Fibroblast of lung (primary cell): ENCODE measurements around the gene ROBO3. TPM values are rescaled to one million over a fixed set of nuclear protein-coding genes. Genes with fewer than 3 reads are reported as not detected.

ENCODE experiments used
- DNase-seq, 2 donors: peaks; one replicate each; pipeline versions ENCODE4 v3.0.0 to v3.0.0-alpha.2; 2010; ENCODE audit warnings: low read depth in 2 of 2
- H2AFZ ChIP-seq: 2 replicates; pipeline ENCODE4 v1.5.1; 2012; ENCODE audit warnings: low read length, control low read depth, inconsistent platforms
- H3K27ac ChIP-seq: 2 replicates; pipeline ENCODE4 v1.5.1; 2011; ENCODE audit warnings: low read length, control low read depth; ENCODE audit not compliant: insufficient read depth
- H3K27me3 ChIP-seq: 2 replicates; pipeline ENCODE4 v1.5.1; 2011; ENCODE audit warnings: mild to moderate bottlenecking, low read length; ENCODE audit not compliant: control insufficient read depth, insufficient read depth
- H3K36me3 ChIP-seq: 2 replicates; pipeline ENCODE4 v1.5.1; 2011; ENCODE audit warnings: low read length; ENCODE audit not compliant: control insufficient read depth, insufficient read depth
- H3K4me1 ChIP-seq: 2 replicates; pipeline ENCODE4 v1.5.1; 2011; ENCODE audit warnings: low read length; ENCODE audit not compliant: control insufficient read depth, insufficient read depth; ENCODE audit errors: extremely low read depth
- H3K4me2 ChIP-seq: 2 replicates; pipeline ENCODE4 v1.5.1; 2011; ENCODE audit warnings: low read length, control low read depth; ENCODE audit not compliant: insufficient read depth; ENCODE audit errors: extremely low read depth
- H3K4me3 ChIP-seq, 4 experiments: fragments of 200-600 bp in 1 of 4; sonication (generic) in 1 of 4; replicated peaks in 1 of 4; 2 replicates each; pipeline ENCODE4 v1.5.1; 2011 to 2016; ENCODE audit warnings: low read length in 4 of 4, low read depth in 3 of 4, mild to moderate bottlenecking in 3 of 4, control low read depth in 2 of 4, inconsistent platforms in 1 of 4, mixed read lengths in 1 of 4; ENCODE audit not compliant: insufficient read depth in 1 of 4; ENCODE audit errors: control extremely low read depth in 1 of 4
- H3K79me2 ChIP-seq: 2 replicates; pipeline ENCODE4 v1.5.1; 2012; ENCODE audit warnings: mild to moderate bottlenecking, low read length, inconsistent platforms; ENCODE audit not compliant: control insufficient read depth, insufficient read depth
- H3K9ac ChIP-seq: 2 replicates; pipeline ENCODE4 v1.5.1; 2011; ENCODE audit warnings: mild to moderate bottlenecking, low read length, control low read depth; ENCODE audit not compliant: insufficient read depth
- H3K9me3 ChIP-seq: 2 replicates; pipeline ENCODE4 v1.5.1; 2012; ENCODE audit warnings: low read depth, low read length; ENCODE audit not compliant: control insufficient read depth, insufficient read depth
- H4K20me1 ChIP-seq: 2 replicates; pipeline ENCODE4 v1.5.1; 2011; ENCODE audit warnings: low read length; ENCODE audit not compliant: control insufficient read depth, insufficient read depth; ENCODE audit errors: extremely low read depth
- CTCF ChIP-seq, 2 donors: IDR thresholded peaks in 1 of 2; conservative IDR thresholded peaks in 1 of 2; 1 replicate in 1 of 2; 2 replicates in 1 of 2; pipeline ENCODE4 v1.5.1; 2011 to 2012; ENCODE audit warnings: low read length in 2 of 2, control low read depth in 1 of 2, inconsistent platforms in 1 of 2, low read depth in 1 of 2, mild to moderate bottlenecking in 1 of 2
- EZH2 ChIP-seq: IDR thresholded peaks from 2 replicates; pipeline ENCODE4 v1.5.1; 2012; ENCODE audit warnings: low read length, control low read depth, mild to moderate bottlenecking; ENCODE audit errors: missing control alignments
- polyA plus RNA-seq, 2 donors: library from polyadenylated mRNA; depleted of rRNA in 1 of 2; stranded (reverse) in 1 of 2; unstranded in 1 of 2; fragments of >200 nt; gene quantifications; 2 replicates each; pipeline ENCODE4 v1.2.1, GENCODE V29; 2011 to 2012; ENCODE audit warnings: missing spikeins in 1 of 2
- total RNA-seq: library from RNA; depleted of rRNA; stranded (reverse); fragments of >200 nt; gene quantifications from 2 replicates; pipeline ENCODE4 v1.2.1, GENCODE V29; 2014

ROBO3 gene
- total and polyA plus RNA-seq, 2 donors (not counting 1 experiment from before 2014, with no cell fraction given), result 7.2 to 25.4 TPM

GRCh38 chr11:124864176-124864891 lies 898 bp upstream of the ROBO3 start:
- no peak overlapping the region for H3K27ac ChIP-seq
- no peak overlapping the region for H2AFZ ChIP-seq
- peak overlapping the region; percentile 15 for H3K4me2 ChIP-seq
- peaks cover 2% of the 10 kb centered on the region for H3K4me1 ChIP-seq
- no peak overlapping the region for H3K4me3 ChIP-seq
- H4K20me1 ChIP-seq, result no peaks in the 10 kb centered on the region
- TF ChIP-seq EZH2 (no peak), CTCF (conservative IDR thresholded peaks at IDR 0.05 in 1 of 2, IDR thresholded peaks at IDR 0.05 in 1 of 2; ENCODE audit: low read depth in 1 of 2, low read length in 2 of 2) (no peak)
- no peak for DNase-seq
- no peaks in the 10 kb centered on the region for H3K36me3 ChIP-seq
- peaks cover 76% of the 10 kb centered on the region for H3K27me3 ChIP-seq
- no peak overlapping the region for H3K9ac ChIP-seq
- no peaks in the 10 kb centered on the region for H3K79me2 ChIP-seq
- no peaks in the 10 kb centered on the region for H3K9me3 ChIP-seq

- no peak overlapping the region for H3K9ac ChIP-seq
- no peaks in the 10 kb centered on the region for H3K9me3 ChIP-seq
- no peaks in the 10 kb centered on the region for H4K20me1 ChIP-seq
- H3K79me2 ChIP-seq, result no peaks in the 10 kb centered on the region
- H3K27me3 ChIP-seq, result peaks cover 82% of the 10 kb centered on the region
- no peak for TF ChIP-seq CTCF (conservative IDR thresholded peaks at IDR 0.05 in 1 of 2, IDR thresholded peaks at IDR 0.05 in 1 of 2; ENCODE audit: low read depth in 1 of 2, low read length in 2 of 2)
- no peak for TF ChIP-seq EZH2
- H3K36me3 ChIP-seq, result no peaks in the 10 kb centered on the region
- H2AFZ ChIP-seq, result no peak overlapping the region
- H3K4me3 ChIP-seq, result no peak overlapping the region
- peak overlapping the region; percentile 15 for H3K4me2 ChIP-seq
- DNase-seq, result no peak
- no peak overlapping the region for H3K27ac ChIP-seq
- H3K4me1 ChIP-seq, result peaks cover 2% of the 10 kb centered on the region
Observed at GRCh38 chr11:124864892-124865180, 396 bp upstream of the ROBO3 start.

DNA sequence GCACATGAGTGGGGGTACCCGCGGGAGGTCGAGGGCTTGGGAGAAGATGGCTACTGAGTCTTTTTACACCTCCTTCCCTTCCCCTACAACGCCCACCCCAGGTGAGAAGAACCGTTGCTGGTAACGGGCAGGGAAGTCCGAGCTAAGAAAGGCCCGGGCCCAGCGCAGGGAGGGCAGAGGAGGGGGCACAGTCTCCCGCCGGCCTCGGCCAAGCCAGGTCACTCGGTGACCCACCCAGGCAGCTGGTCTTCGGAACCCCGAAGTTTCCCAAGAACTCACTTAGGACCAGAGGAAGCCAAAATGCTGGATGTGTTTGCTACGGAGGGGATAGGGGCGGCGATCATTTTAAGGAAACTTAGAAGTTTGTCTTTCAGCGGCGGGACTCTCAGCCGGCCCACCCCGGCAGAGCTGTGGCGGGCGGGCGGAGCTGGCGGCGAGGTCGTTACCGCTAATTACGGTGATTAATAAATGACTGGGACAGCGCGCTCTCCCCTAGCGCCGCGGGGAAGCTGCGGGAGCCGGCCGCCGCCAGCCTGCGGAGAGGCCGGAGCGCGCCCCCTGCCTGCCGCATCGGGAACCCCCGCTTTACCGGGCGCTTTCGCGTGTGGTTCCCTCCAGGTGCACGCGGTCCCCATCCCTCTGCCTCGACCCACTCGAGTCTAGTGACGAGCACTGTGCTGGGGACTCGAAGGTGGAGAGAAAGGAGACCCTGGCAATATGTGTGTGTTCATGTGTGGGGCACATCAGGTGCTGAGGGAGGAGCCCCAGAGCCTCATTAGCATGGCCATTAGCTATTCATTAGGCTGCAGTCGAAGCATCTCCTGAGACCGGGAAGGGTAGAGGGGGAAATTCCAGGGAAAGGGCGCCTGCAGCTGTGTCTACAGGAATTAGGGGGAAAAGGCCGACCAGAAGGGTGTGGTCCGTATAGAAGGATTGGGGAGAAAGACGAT lies 945 bp downstream of the ROBO3 start:
- Histone ChIP-seq H2AFZ (no peak overlapping the region), H3K27me3 (peaks cover 82% of the 10 kb centered on the region), H3K9me3 (no peaks in the 10 kb centered on the region), H3K9ac (no peak overlapping the region), H3K4me3 (peak overlapping the region in 3 of 4 experiments; percentile 11 to 33 (median 27)), H4K20me1 (no peaks in the 10 kb centered on the region), H3K79me2 (no peaks in the 10 kb centered on the region), H3K36me3 (no peaks in the 10 kb centered on the region), H3K4me1 (peaks cover 2% of the 10 kb centered on the region), H3K4me2 (peak overlapping the region; percentile 13), H3K27ac (no peak overlapping the region)
- peak; percentile 59 to 66 for TF ChIP-seq CTCF (conservative IDR thresholded peaks at IDR 0.05 in 1 of 2, IDR thresholded peaks at IDR 0.05 in 1 of 2; ENCODE audit: low read depth in 1 of 2, low read length in 2 of 2)
- peak; percentile 84 for TF ChIP-seq EZH2
- DNase-seq, result peak; percentile 22 to 27
